HepG2 (cell line): ENCODE data around the gene JHY. TPM values are rescaled to one million over a fixed set of nuclear protein-coding genes. Genes with fewer than 3 reads are reported as not detected.

Source experiments
- ATAC-seq: fragments of 200-7000 bp; cut with Tn5 transposase; 3 replicates; pipeline ENCODE4 v1.9.1; 2020; ENCODE audit warnings: mild to moderate bottlenecking, moderate library complexity
- BruUV-seq: library from RNA; stranded (reverse); fragments of 400-500 nt; replicated peaks from 2 replicates; lab custom pipeline; 2021; lab: Mats Ljungman, UMichigan
- CTCF ChIA-PET: fragments of 300-600 bp; formaldehyde crosslinking; extraction: SDS; loops from one replicate; lab custom pipeline; 2021; ENCODE audit warnings: low total read pairs, inconsistent platforms, low intra/inter-chr PET ratio; lab: Yijun Ruan, JAX
- POLR2A ChIA-PET: fragments of 350-600 bp; sonication (Branson Sonifier 250); formaldehyde crosslinking; loops from one replicate; lab custom pipeline; 2020; ENCODE audit warnings: antibody characterized with exemption, inconsistent platforms; lab: Yijun Ruan, JAX
- DNase-seq: peaks from one replicate; pipeline ENCODE4 v3.0.0-alpha.2; 2015; ENCODE audit warnings: low spot score
- FAIRE-seq: peaks from 3 replicates; lab custom pipeline; 2011; peaks lifted over from hg19 to GRCh38; lab: Jason Lieb, UNC
- H2AFZ ChIP-seq: one replicate; pipeline ENCODE4 v1.6.1; 2011; ENCODE audit warnings: low read length, inconsistent platforms
- H3K27ac ChIP-seq: fragments of 300-600 bp; 3 replicates; pipeline ENCODE4 v1.8.0; 2011; ENCODE audit warnings: mixed run types, mild to moderate bottlenecking, mixed read lengths, low read length, inconsistent platforms; ENCODE audit not compliant: insufficient read depth; ENCODE audit errors: extremely low read length
- H3K27me3 ChIP-seq, 2 experiments: fragments of 200-600 bp in 1 of 2; 2 replicates in 1 of 2; 3 replicates in 1 of 2; pipeline versions ENCODE4 v1.6.0 to v1.8.0; 2011; ENCODE audit warnings: low read length in 2 of 2, mild to moderate bottlenecking in 2 of 2, moderate library complexity in 2 of 2, inconsistent platforms in 1 of 2; ENCODE audit not compliant: insufficient read depth in 2 of 2, control insufficient read depth in 1 of 2
- H3K36me3 ChIP-seq, 2 experiments: fragments of 200-600 bp in 1 of 2; replicated peaks in 1 of 2; 2 replicates in 1 of 2; 3 replicates in 1 of 2; pipeline versions ENCODE4 v1.5.1 to v1.8.0; 2011; ENCODE audit warnings: low read length in 2 of 2, inconsistent platforms in 1 of 2; ENCODE audit not compliant: insufficient read depth in 2 of 2, control insufficient read depth in 1 of 2
- H3K4me1 ChIP-seq: 2 replicates; pipeline ENCODE4 v1.5.1; 2012; ENCODE audit warnings: low read length, inconsistent platforms; ENCODE audit not compliant: insufficient read depth
- H3K4me2 ChIP-seq: 2 replicates; pipeline ENCODE4 v1.6.0; 2011; ENCODE audit warnings: low read depth, low read length, inconsistent platforms
- H3K4me3 ChIP-seq, 3 experiments: fragments of 200-600 bp in 1 of 3; sonication (generic), shearing (Covaris generic) in 1 of 3; replicated peaks in 1 of 3; 2 replicates each; pipeline ENCODE4 v1.5.1; 2011 to 2016; ENCODE audit warnings: low read length in 3 of 3, inconsistent platforms in 2 of 3, low read depth in 2 of 3, mild to moderate bottlenecking in 2 of 3, control low read depth in 1 of 3, mixed read lengths in 1 of 3; ENCODE audit not compliant: insufficient read depth in 1 of 3
- H3K79me2 ChIP-seq: one replicate; pipeline ENCODE4 v1.6.1; 2011; ENCODE audit warnings: low read length, inconsistent platforms; ENCODE audit not compliant: insufficient read depth
- H3K9ac ChIP-seq: 2 replicates; pipeline ENCODE4 v1.6.0; 2011; ENCODE audit warnings: mild to moderate bottlenecking, low read depth, low read length, inconsistent platforms; ENCODE audit not compliant: insufficient read depth
- H3K9me3 ChIP-seq: 2 replicates; pipeline ENCODE4 v1.5.1; 2012; ENCODE audit warnings: mild to moderate bottlenecking, low read length
- H4K20me1 ChIP-seq: 2 replicates; pipeline ENCODE4 v1.6.0; 2011; ENCODE audit warnings: inconsistent platforms, mild to moderate bottlenecking, low read length, moderate library complexity; ENCODE audit not compliant: insufficient read depth
- CBFB ChIP-seq: sonication (generic); formaldehyde crosslinking; IDR thresholded peaks from 2 replicates; pipeline ENCODE4 v1.4.0; 2020; ENCODE audit warnings: missing genetic modification reagents
- CC2D1A ChIP-seq: sonication (generic); formaldehyde crosslinking; IDR thresholded peaks from 2 replicates; pipeline ENCODE4 v1.8.1; 2023; ENCODE audit warnings: mild to moderate bottlenecking, missing genetic modification reagents
- HOXA7 ChIP-seq: sonication (generic); formaldehyde crosslinking; IDR thresholded peaks from 2 replicates; pipeline ENCODE4 v1.8.1; 2022; ENCODE audit warnings: mild to moderate bottlenecking, missing genetic modification reagents, moderate library complexity
- PHF21A ChIP-seq: sonication (generic); formaldehyde crosslinking; IDR thresholded peaks from 2 replicates; pipeline ENCODE4 v1.5.0; 2020; ENCODE audit warnings: mild to moderate bottlenecking, missing genetic modification reagents
- REST ChIP-seq, 2 experiments: IDR thresholded peaks; 2 replicates each; pipeline ENCODE4 v1.6.1; 2011 to 2012; ENCODE audit warnings: low read length in 2 of 2, borderline replicate concordance in 1 of 2, low read depth in 1 of 2, mild to moderate bottlenecking in 1 of 2, moderate library complexity in 1 of 2
- RFXAP ChIP-seq: sonication (generic); formaldehyde crosslinking; IDR thresholded peaks from 2 replicates; pipeline ENCODE4 v1.4.0; 2020; ENCODE audit warnings: missing genetic modification reagents, borderline replicate concordance
- THAP7 ChIP-seq: sonication (generic); formaldehyde crosslinking; IDR thresholded peaks from 2 replicates; pipeline ENCODE4 v1.8.1; 2023; ENCODE audit warnings: mild to moderate bottlenecking, missing genetic modification reagents
- TOPORS ChIP-seq: sonication (generic); formaldehyde crosslinking; IDR thresholded peaks from 2 replicates; pipeline ENCODE4 v1.8.0; 2023; ENCODE audit warnings: mild to moderate bottlenecking, missing genetic modification reagents
- YY1 ChIP-seq: IDR thresholded peaks from 2 replicates; pipeline ENCODE4 v1.6.1; 2011; ENCODE audit warnings: low read length, low read depth, moderate library complexity, mild to moderate bottlenecking; ENCODE audit not compliant: insufficient read depth, insufficient replicate concordance
- ZFP36L1 ChIP-seq: sonication (generic); formaldehyde crosslinking; IDR thresholded peaks from 2 replicates; pipeline ENCODE4 v1.8.0; 2022; ENCODE audit warnings: mild to moderate bottlenecking, missing genetic modification reagents, moderate library complexity
- ZNF549 ChIP-seq: sonication (generic); formaldehyde crosslinking; IDR thresholded peaks from 2 replicates; pipeline ENCODE4 v1.5.0; 2020; ENCODE audit warnings: missing genetic modification reagents
- ZNF558 ChIP-seq: sonication (generic); formaldehyde crosslinking; IDR thresholded peaks from 2 replicates; pipeline ENCODE4 v1.9.0; 2022; ENCODE audit warnings: mild to moderate bottlenecking, missing genetic modification reagents, borderline replicate concordance
- ZNF781 ChIP-seq: sonication (generic); formaldehyde crosslinking; IDR thresholded peaks from 2 replicates; pipeline ENCODE4 v1.5.1; 2020; ENCODE audit warnings: borderline replicate concordance, mild to moderate bottlenecking, missing genetic modification reagents; ENCODE audit errors: not compliant biosample characterization
- WGBS: methylation state at CpG from one replicate; pipeline ENCODE4 v1.1.6; 2017; ENCODE audit warnings: low lambda C conversion rate; 5-methylcytosine and 5-hydroxymethylcytosine counted together
- in situ Hi-C: cut with HindIII; loops from 2 replicates; pipeline ENCODE4 v1.10.0; 2017; ENCODE audit warnings: low pct_unique_long_range_greater_than_20kb; ENCODE audit not compliant: extremely low pct_ligation_motif_present
- intact Hi-C: fragments of 100-400 bp; cut with micrococcal nuclease; formaldehyde crosslinking; loops from one replicate; pipeline ENCODE4 v1.10.0; 2022; ENCODE audit not compliant: unreplicated experiment
- polyA plus RNA-seq, 8 experiments: library from polyadenylated mRNA; depleted of rRNA in 3 of 8; stranded (reverse) in 7 of 8; unstranded in 1 of 8; fragments of >200 nt; fragmentation: Illumina TruSeq in 4 of 8; extraction: Trizol in 4 of 8; gene quantifications; 2 replicates each; pipeline versions ENCODE4 v1.2.1 to v1.2.3, GENCODE V29; 2011 to 2016; ENCODE audit warnings: low read depth in 4 of 8, missing spikeins in 1 of 8, mixed read lengths in 1 of 8; ENCODE audit not compliant: insufficient read depth in 1 of 8
- total RNA-seq, 5 experiments: library from RNA; depleted of rRNA; stranded (reverse); fragments of >200 nt; fragmentation: Illumina TruSeq; extraction: Trizol; gene quantifications; 2 replicates each; pipeline ENCODE4 v1.2.3, GENCODE V29; 2016; ENCODE audit warnings: low read depth in 1 of 5
- TF ChIP-seq, protein P1 (sequence below): IDR thresholded peaks from 2 replicates; pipeline ENCODE4 v1.6.1; 2012; ENCODE audit warnings: low read depth, low read length, improper control_type of control experiment

Gene JHY
- total and polyA plus RNA-seq, 2 of the 13 experiments (the other 11 are each of a cell fraction or from before 2014, with no cell fraction given): not detected

DNA sequence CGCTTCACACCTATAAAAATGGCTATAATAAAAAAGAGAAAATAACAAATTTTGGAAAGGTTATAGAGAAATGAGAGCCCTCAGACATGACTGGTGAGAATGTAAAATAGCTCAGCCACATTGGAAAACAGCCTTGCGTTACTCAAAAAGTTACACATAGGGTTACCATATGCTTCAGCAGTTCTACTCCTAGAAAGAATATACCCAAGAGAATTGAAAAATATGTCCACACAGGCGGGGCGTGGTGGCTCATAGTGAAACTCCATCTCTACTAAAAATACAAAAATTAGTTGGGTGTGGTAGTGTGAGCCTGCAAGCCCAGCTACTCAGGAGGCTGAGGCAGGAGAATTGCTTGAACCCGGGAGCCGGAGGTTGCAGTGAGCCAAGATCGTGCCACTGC, 7.6 kb upstream of the JHY start (continued):
- TF ChIP-seq ZNF781 (CRISPR knock-in tag) (no peak), ZNF558 (no peak)

DNA sequence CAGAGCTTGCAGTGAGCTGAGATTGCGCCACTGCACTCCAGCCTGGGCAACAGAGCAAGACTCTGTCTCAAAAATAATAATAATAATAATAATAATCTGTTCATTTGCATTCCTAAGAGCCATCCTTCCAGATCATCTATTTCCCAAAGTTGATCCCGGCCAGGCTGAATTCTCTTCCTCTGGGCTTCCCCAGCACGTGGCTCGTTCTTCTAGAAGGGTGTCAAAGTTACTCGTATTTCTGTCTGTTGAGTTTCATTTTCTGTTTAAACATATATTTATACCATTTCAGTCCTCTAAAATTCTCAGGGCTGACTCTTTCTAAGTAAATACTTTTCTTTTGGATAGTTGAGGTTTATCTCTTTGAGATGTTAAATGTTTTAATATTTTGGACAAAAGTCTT, 4.8 kb upstream of the JHY start:
- in situ Hi-C loops: no loop called here
- H3K4me3 ChIP-seq: no peak overlapping the region
- H2AFZ ChIP-seq: no peak overlapping the region
- H3K27ac ChIP-seq: no peak overlapping the region
- H4K20me1 ChIP-seq: no peaks in the 10 kb centered on the region
- no peak overlapping the region for H3K9ac ChIP-seq
- H3K4me2 ChIP-seq: no peak overlapping the region
- ChIA-PET POLR2A (no interaction called here), CTCF (no interaction called here)
- H3K9me3 ChIP-seq: no peaks in the 10 kb centered on the region
- H3K36me3 ChIP-seq: no peaks in the 10 kb centered on the region
- TF ChIP-seq RFXAP (CRISPR knock-in tag): no peak
- no peak for TF ChIP-seq ZFP36L1
- TF ChIP-seq PHF21A: no peak
- TF ChIP-seq YY1: no peak
- no peak for TF ChIP-seq CC2D1A (CRISPR knock-in tag)
- TF ChIP-seq CBFB (CRISPR knock-in tag): no peak
- TF ChIP-seq, protein P1, sequence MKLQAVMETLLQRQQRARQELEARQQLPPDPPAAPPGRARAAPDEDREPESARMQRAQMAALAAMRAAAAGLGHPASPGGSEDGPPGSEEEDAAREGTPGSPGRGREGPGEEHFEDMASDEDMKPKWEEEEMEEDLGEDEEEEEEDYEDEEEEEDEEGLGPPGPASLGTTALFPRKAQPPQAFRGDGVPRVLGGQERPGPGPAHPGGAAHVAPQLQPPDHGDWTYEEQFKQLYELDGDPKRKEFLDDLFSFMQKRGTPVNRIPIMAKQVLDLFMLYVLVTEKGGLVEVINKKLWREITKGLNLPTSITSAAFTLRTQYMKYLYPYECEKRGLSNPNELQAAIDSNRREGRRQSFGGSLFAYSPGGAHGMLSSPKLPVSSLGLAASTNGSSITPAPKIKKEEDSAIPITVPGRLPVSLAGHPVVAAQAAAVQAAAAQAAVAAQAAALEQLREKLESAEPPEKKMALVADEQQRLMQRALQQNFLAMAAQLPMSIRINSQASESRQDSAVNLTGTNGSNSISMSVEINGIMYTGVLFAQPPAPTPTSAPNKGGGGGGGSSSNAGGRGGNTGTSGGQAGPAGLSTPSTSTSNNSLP: no peak
- TF ChIP-seq HOXA7 (CRISPR knock-in tag): no peak
- TF ChIP-seq THAP7 (CRISPR knock-in tag): no peak
- TF ChIP-seq TOPORS (CRISPR knock-in tag): no peak
- no peak for TF ChIP-seq ZNF549 (CRISPR knock-in tag)
- TF ChIP-seq REST (IDR thresholded peaks at IDR 0.05; ENCODE audit: borderline replicate concordance in 1 of 2, low read depth in 1 of 2, low read length in 2 of 2): no peak
- intact Hi-C loops: no loop called here
- H3K4me1 ChIP-seq: no peaks in the 10 kb centered on the region
- no peaks in the 10 kb centered on the region for H3K79me2 ChIP-seq
- FAIRE-seq: no peak
- 17% methylated on average over 5 of the region's 5 CpGs for WGBS
- BruUV-seq: no TSS peak
- no peak for ATAC-seq
- no peak for DNase-seq
- H3K27me3 ChIP-seq: peaks cover 0 to 23% of the 10 kb centered on the region in 2 experiments; a peak in 2 of 5 replicates
